K562 (cell line): ENCODE data around the gene RPL11. TPM values are rescaled to one million over a fixed set of nuclear protein-coding genes. Genes with fewer than 3 reads are reported as not detected.

ENCODE experiments used
- C11orf30 ChIP-seq: fragments of 450-650 bp; IDR thresholded peaks from 2 replicates; pipeline ENCODE4 v1.6.1; 2016; ENCODE audit warnings: low read depth, mild to moderate bottlenecking
- CTBP1 ChIP-seq: fragments of 450-650 bp; IDR thresholded peaks from 2 replicates; pipeline ENCODE4 v1.6.1; 2016; ENCODE audit warnings: borderline replicate concordance
- DPF2 ChIP-seq: fragments of 450-650 bp; IDR thresholded peaks from 2 replicates; pipeline ENCODE4 v1.6.1; 2016
- FOXK1 ChIP-seq: sonication (generic); formaldehyde crosslinking; IDR thresholded peaks from 2 replicates; pipeline ENCODE4 v1.8.0; 2022; ENCODE audit warnings: missing genetic modification reagents, mild to moderate bottlenecking, borderline replicate concordance
- IRF9 ChIP-seq: fragments of 450-650 bp; IDR thresholded peaks from 2 replicates; pipeline ENCODE4 v1.6.1; 2016; ENCODE audit warnings: missing biosample characterization, missing genetic modification characterization
- KDM1A ChIP-seq, 2 experiments: fragments of 450-650 bp; IDR thresholded peaks; 2 replicates each; pipeline ENCODE4 v1.6.1; 2016; ENCODE audit warnings: mild to moderate bottlenecking in 2 of 2
- RCOR1 ChIP-seq, 2 experiments: IDR thresholded peaks; 2 replicates each; pipeline ENCODE4 v1.6.1; 2012; ENCODE audit warnings: low read depth in 2 of 2, low read length in 2 of 2, borderline replicate concordance in 1 of 2, improper control_type of control experiment in 1 of 2
- SMARCA4 ChIP-seq: fragments of 450-650 bp; IDR thresholded peaks from 2 replicates; pipeline ENCODE4 v1.6.1; 2016
- U2AF2 ChIP-seq: fragments of 200-400 bp; formaldehyde crosslinking; optimal IDR thresholded peaks from 2 replicates; pipeline ENCODE3; 2017; ENCODE audit warnings: low read depth, mild to moderate bottlenecking, low read length
- ZBTB33 ChIP-seq: sonication (generic); formaldehyde crosslinking; IDR thresholded peaks from 2 replicates; pipeline ENCODE4 v1.8.1; 2023; ENCODE audit warnings: mild to moderate bottlenecking, missing genetic modification reagents
- ZBTB43 ChIP-seq: sonication (generic); formaldehyde crosslinking; IDR thresholded peaks from 2 replicates; pipeline ENCODE4 v1.8.0; 2023; ENCODE audit warnings: mild to moderate bottlenecking, missing genetic modification reagents
- ZNF316 ChIP-seq: fragments of 450-650 bp; IDR thresholded peaks from 2 replicates; pipeline ENCODE4 v1.6.1; 2016
- ZNF609 ChIP-seq: sonication (generic); formaldehyde crosslinking; IDR thresholded peaks from 2 replicates; pipeline ENCODE4 v1.8.1; 2023; ENCODE audit warnings: missing genetic modification reagents, mild to moderate bottlenecking, borderline replicate concordance
- ZNF740 ChIP-seq, 3 experiments: fragments of 200-800 bp in 1 of 3; sonication (Bioruptor generic) in 1 of 3; sonication (generic) in 1 of 3; formaldehyde crosslinking in 1 of 3; IDR thresholded peaks; 2 replicates each; pipeline versions ENCODE4 v1.6.1 to v1.8.0; 2016 to 2022; ENCODE audit warnings: mild to moderate bottlenecking in 2 of 3, missing compliant biosample characterization in 2 of 3, missing genetic modification characterization in 2 of 3, missing genetic modification reagents in 1 of 3
- ZZZ3 ChIP-seq: fragments of 450-650 bp; IDR thresholded peaks from 2 replicates; pipeline ENCODE4 v1.6.1; 2016; ENCODE audit warnings: antibody characterized with exemption, mild to moderate bottlenecking, moderate library complexity
- polyA plus RNA-seq, 8 experiments: library from polyadenylated mRNA; depleted of rRNA in 4 of 8; stranded (reverse) in 5 of 8; unstranded in 3 of 8; fragments of >200 nt; fragmentation: Nextera tagmentation in 2 of 8; fragmentation: Illumina TruSeq in 1 of 8; extraction: Ambion mirVana in 2 of 8; extraction: Trizol in 1 of 8; gene quantifications; 2 replicates each; pipeline versions ENCODE4 v1.2.1 to v1.2.3, GENCODE V29; 2011 to 2014; ENCODE audit warnings: inconsistent platforms in 1 of 8, missing spikeins in 1 of 8
- total RNA-seq, 7 experiments: library from RNA; depleted of rRNA in 6 of 7; stranded (reverse); fragments of >200 nt in 6 of 7; fragmentation: Illumina TruSeq in 2 of 7; extraction: Trizol in 2 of 7; gene quantifications; 2 replicates each; pipeline versions ENCODE4 v1.2.1 to v1.2.3, GENCODE V29; 2011 to 2021; ENCODE audit warnings: low replicate concordance in 1 of 7

The RPL11 gene
- total and polyA plus RNA-seq, 9 of the 15 experiments (the other 6 are each of a cell fraction or from before 2014, with no cell fraction given): 1,781 to 4,526 (median 3,111) TPM

GRCh38 chr1:23732363-23733224, 41.0 kb downstream of the RPL11 start (continued):
- TF ChIP-seq IRF9 (tag) (no peak), DPF2 (peak; percentile 70), RCOR1 (IDR thresholded peaks at IDR 0.05; ENCODE audit: borderline replicate concordance in 1 of 2, low read depth in 2 of 2, low read length in 2 of 2) (peak in 1 of 2 experiments; percentile 49; a peak in 1 of 4 replicates), CTBP1 (peak; percentile 64; the same call in 1 of the 2 replicates), ZZZ3 (no peak), ZBTB43 (CRISPR knock-in tag) (no peak), ZNF740 (CRISPR knock-in tag; IDR thresholded peaks at IDR 0.05) (no peak), ZNF740 (tag; IDR thresholded peaks at IDR 0.05) (no peak), FOXK1 (CRISPR knock-in tag) (no peak), U2AF2 (no peak), KDM1A (IDR thresholded peaks at IDR 0.05) (peak; percentile 18 to 61; a peak in 1 of 4 replicates), ZNF609 (no peak), SMARCA4 (peak; percentile 54), ZNF316 (peak; percentile 89), C11orf30 (peak; percentile 87), ZBTB33 (CRISPR knock-in tag) (peak; percentile 75; the same call in 1 of the 2 replicates)
